ENCODE data around the gene AGBL1.

Gene AGBL1

GRCh38 chr15:86197770-86198169, 118.1 kb downstream of the AGBL1 start:
- no peak for TF ChIP-seq REST (IDR thresholded peaks at IDR 0.05; ENCODE audit: insufficient read depth in 1 of 2, low read depth in 2 of 2, low read length in 2 of 2)
- no peak for TF ChIP-seq FOXP2 (optimal IDR thresholded peaks at IDR 0.05; ENCODE audit: borderline replicate concordance, extremely low read depth, extremely low read length, insufficient read depth)
- TF ChIP-seq POLR2AphosphoS5 (IDR thresholded peaks at IDR 0.05; ENCODE audit: low read depth, low read length), result no peak
- no peak for TF ChIP-seq SIN3A (IDR thresholded peaks at IDR 0.05; ENCODE audit: borderline replicate concordance, insufficient read depth, low read length)
- no peak for TF ChIP-seq TAF1 (IDR thresholded peaks at IDR 0.05; ENCODE audit: borderline replicate concordance, insufficient read depth, low read length)

GRCh38 chr15:86199467-86200145, 119.9 kb downstream of the AGBL1 start:
- TF ChIP-seq SIN3A (IDR thresholded peaks at IDR 0.05; ENCODE audit: borderline replicate concordance, insufficient read depth, low read length), result no peak
- TF ChIP-seq TAF1 (IDR thresholded peaks at IDR 0.05; ENCODE audit: borderline replicate concordance, insufficient read depth, low read length), result no peak
- TF ChIP-seq POLR2AphosphoS5 (IDR thresholded peaks at IDR 0.05; ENCODE audit: low read depth, low read length), result no peak
- TF ChIP-seq FOXP2 (optimal IDR thresholded peaks at IDR 0.05; ENCODE audit: borderline replicate concordance, extremely low read depth, extremely low read length, insufficient read depth), result no peak
- TF ChIP-seq REST (IDR thresholded peaks at IDR 0.05; ENCODE audit: insufficient read depth in 1 of 2, low read depth in 2 of 2, low read length in 2 of 2), result no peak

GRCh38 chr15:86201313-86202008, 121.8 kb downstream of the AGBL1 start:
- TF ChIP-seq TAF1 (IDR thresholded peaks at IDR 0.05; ENCODE audit: borderline replicate concordance, insufficient read depth, low read length) (no peak), SIN3A (IDR thresholded peaks at IDR 0.05; ENCODE audit: borderline replicate concordance, insufficient read depth, low read length) (no peak), FOXP2 (optimal IDR thresholded peaks at IDR 0.05; ENCODE audit: borderline replicate concordance, extremely low read depth, extremely low read length, insufficient read depth) (no peak), POLR2AphosphoS5 (IDR thresholded peaks at IDR 0.05; ENCODE audit: low read depth, low read length) (no peak), REST (IDR thresholded peaks at IDR 0.05; ENCODE audit: insufficient read depth in 1 of 2, low read depth in 2 of 2, low read length in 2 of 2) (no peak)

GRCh38 chr15:86203462-86203861, 123.8 kb downstream of the AGBL1 start:
- TF ChIP-seq FOXP2 (optimal IDR thresholded peaks at IDR 0.05; ENCODE audit: borderline replicate concordance, extremely low read depth, extremely low read length, insufficient read depth) (no peak), POLR2AphosphoS5 (IDR thresholded peaks at IDR 0.05; ENCODE audit: low read depth, low read length) (no peak), SIN3A (IDR thresholded peaks at IDR 0.05; ENCODE audit: borderline replicate concordance, insufficient read depth, low read length) (no peak), TAF1 (IDR thresholded peaks at IDR 0.05; ENCODE audit: borderline replicate concordance, insufficient read depth, low read length) (no peak), REST (IDR thresholded peaks at IDR 0.05; ENCODE audit: insufficient read depth in 1 of 2, low read depth in 2 of 2, low read length in 2 of 2) (no peak)

Data from PFSK-1 (cell line).